SK-N-SH (cell line): ENCODE measurements around the gene TBKBP1. TPM values are rescaled to one million over a fixed set of nuclear protein-coding genes. Genes with fewer than 3 reads are reported as not detected.

Experiments used
- CTCF ChIA-PET: fragments of 300-600, 350-600 bp; formaldehyde crosslinking; extraction: SDS; loops from one replicate; lab custom pipeline; 2021; lab: Yijun Ruan, JAX
- POLR2A ChIA-PET: fragments of 350-600 bp; sonication (Branson Sonifier 250); formaldehyde crosslinking; extraction: SDS; loops from one replicate; lab custom pipeline; 2020; ENCODE audit warnings: antibody characterized with exemption, inconsistent platforms; lab: Yijun Ruan, JAX
- DNase-seq: peaks from one replicate; pipeline ENCODE4 v3.0.0; 2012
- H2AFZ ChIP-seq: fragments of 200-600 bp; sonication (generic); 2 replicates; pipeline ENCODE4 v1.8.1; 2016; ENCODE audit warnings: antibody characterized with exemption, mild to moderate bottlenecking, low read depth
- H3F3A ChIP-seq: fragments of 200-600 bp; sonication (generic); replicated peaks from 2 replicates; pipeline ENCODE3; 2016; ENCODE audit warnings: antibody characterized with exemption, mild to moderate bottlenecking; ENCODE audit not compliant: insufficient read depth
- H3K27ac ChIP-seq, 2 experiments: fragments of 200-500 bp in 1 of 2; fragments of 200-600 bp in 1 of 2; sonication (Bioruptor generic) in 1 of 2; sonication (generic), shearing (Covaris generic) in 1 of 2; 2 replicates each; pipeline versions ENCODE4 v1.5.1 to v1.6.1; 2014 to 2016; ENCODE audit warnings: low read depth in 2 of 2, inconsistent platforms in 1 of 2, low read length in 1 of 2, mild to moderate bottlenecking in 1 of 2, mixed read lengths in 1 of 2
- H3K27me3 ChIP-seq: fragments of 200-600 bp; sonication (generic), shearing (Covaris generic); 2 replicates; pipeline ENCODE4 v1.6.1; 2016; ENCODE audit warnings: mixed run types; ENCODE audit not compliant: insufficient read depth
- H3K36me3 ChIP-seq, 2 experiments: fragments of 200-500 bp in 1 of 2; fragments of 200-600 bp in 1 of 2; sonication (Bioruptor generic) in 1 of 2; sonication (generic) in 1 of 2; replicated peaks in 1 of 2; 2 replicates each; pipeline versions ENCODE3 to v1.5.1; 2014 to 2016; ENCODE audit warnings: low read length in 1 of 2, mild to moderate bottlenecking in 1 of 2; ENCODE audit not compliant: insufficient read depth in 2 of 2, control insufficient read depth in 1 of 2
- H3K4me1 ChIP-seq, 2 experiments: fragments of 200-500 bp in 1 of 2; fragments of 200-600 bp in 1 of 2; sonication (Bioruptor generic) in 1 of 2; sonication (generic), shearing (Covaris generic) in 1 of 2; 2 replicates each; pipeline versions ENCODE4 v1.5.1 to v1.6.1; 2014 to 2016; ENCODE audit warnings: low read depth in 1 of 2, low read length in 1 of 2, mixed run types in 1 of 2; ENCODE audit not compliant: insufficient read depth in 2 of 2, control insufficient read depth in 1 of 2
- H3K4me2 ChIP-seq: fragments of 200-600 bp; sonication (generic), shearing (Covaris generic); 2 replicates; pipeline ENCODE4 v1.6.1; 2017; ENCODE audit warnings: mixed run types
- H3K4me3 ChIP-seq, 2 experiments: fragments of 200-500 bp in 1 of 2; fragments of 200-600 bp in 1 of 2; sonication (Bioruptor generic) in 1 of 2; sonication (generic), shearing (Covaris generic) in 1 of 2; 2 replicates each; pipeline versions ENCODE4 v1.5.1 to v1.8.1; 2014 to 2016; ENCODE audit warnings: low read depth in 2 of 2, inconsistent platforms in 1 of 2, low read length in 1 of 2, mild to moderate bottlenecking in 1 of 2, mixed read lengths in 1 of 2, moderate library complexity in 1 of 2
- H3K79me2 ChIP-seq: fragments of 200-600 bp; sonication (generic); 2 replicates; pipeline ENCODE4 v1.8.1; 2017; ENCODE audit warnings: mild to moderate bottlenecking; ENCODE audit not compliant: insufficient read depth
- H3K9ac ChIP-seq: fragments of 200-600 bp; sonication (generic); 2 replicates; pipeline ENCODE4 v1.6.1; 2017; ENCODE audit warnings: mixed run types
- H3K9me2 ChIP-seq: fragments of 200-600 bp; sonication (generic); 2 replicates; pipeline ENCODE4 v1.6.1; 2017; ENCODE audit warnings: mixed run types
- H3K9me3 ChIP-seq: fragments of 200-600 bp; sonication (generic); 2 replicates; pipeline ENCODE4 v1.6.1; 2017; ENCODE audit warnings: mixed run types, mild to moderate bottlenecking, moderate library complexity
- H4K20me1 ChIP-seq: fragments of 200-600 bp; sonication (generic); 2 replicates; pipeline ENCODE4 v1.6.1; 2017; ENCODE audit warnings: mild to moderate bottlenecking, mixed run types; ENCODE audit not compliant: insufficient read depth
- CHD2 ChIP-seq: fragments of 150-350 bp; IDR thresholded peaks from 2 replicates; pipeline ENCODE4 v1.6.1; 2018; ENCODE audit warnings: low read length; ENCODE audit not compliant: partially characterized antibody
- CTCF ChIP-seq: fragments of 200-600 bp; sonication (generic); IDR thresholded peaks from 2 replicates; pipeline ENCODE4 v1.6.1; 2017; ENCODE audit warnings: antibody characterized with exemption, mild to moderate bottlenecking, moderate library complexity
- ELF1 ChIP-seq: IDR thresholded peaks from 2 replicates; pipeline ENCODE4 v1.4.0; 2012
- FOSL2 ChIP-seq: IDR thresholded peaks from 2 replicates; pipeline ENCODE4 v1.4.0; 2012; ENCODE audit warnings: low read depth, mild to moderate bottlenecking, moderate library complexity, borderline replicate concordance
- FOXM1 ChIP-seq: IDR thresholded peaks from 2 replicates; pipeline ENCODE4 v1.4.0; 2012; ENCODE audit warnings: low read depth, mild to moderate bottlenecking
- GABPA ChIP-seq: IDR thresholded peaks from 2 replicates; pipeline ENCODE4 v1.4.0; 2012; ENCODE audit warnings: low read depth, mild to moderate bottlenecking
- MEF2A ChIP-seq: IDR thresholded peaks from 2 replicates; pipeline ENCODE4 v1.4.0; 2012; ENCODE audit warnings: low read depth, borderline replicate concordance
- NRF1 ChIP-seq: IDR thresholded peaks from 2 replicates; pipeline ENCODE4 v1.6.1; 2012; ENCODE audit warnings: low read depth, mild to moderate bottlenecking, low read length
- POLR2AphosphoS5 ChIP-seq: IDR thresholded peaks from 2 replicates; pipeline ENCODE4 v1.6.1; 2012; ENCODE audit warnings: low read depth, low read length
- RXRA ChIP-seq: IDR thresholded peaks from 2 replicates; pipeline ENCODE4 v1.4.0; 2012; ENCODE audit warnings: low read depth, mild to moderate bottlenecking, borderline replicate concordance
- SMC3 ChIP-seq: IDR thresholded peaks from 2 replicates; pipeline ENCODE4 v1.6.1; 2012; ENCODE audit warnings: low read depth, low read length, improper control_type of control experiment
- ZBTB33 ChIP-seq: IDR thresholded peaks from 2 replicates; pipeline ENCODE4 v1.4.0; 2012; ENCODE audit warnings: low read depth, borderline replicate concordance
- WGBS: methylation state at CpG from one replicate; pipeline ENCODE4 v1.1.6; 2017; ENCODE audit warnings: low lambda C conversion rate; 5-methylcytosine and 5-hydroxymethylcytosine counted together
- polyA plus RNA-seq, 3 experiments: library from polyadenylated mRNA; depleted of rRNA; stranded (reverse); fragments of >200 nt; gene quantifications; 2 replicates each; pipeline ENCODE4 v1.2.3, GENCODE V29; 2012
- TF ChIP-seq, protein P1 (sequence below): IDR thresholded peaks from 2 replicates; pipeline ENCODE4 v1.4.0; 2012; ENCODE audit warnings: low read depth
- TF ChIP-seq, protein P2 (sequence below): IDR thresholded peaks from 2 replicates; pipeline ENCODE4 v1.6.1; 2012; ENCODE audit warnings: mild to moderate bottlenecking, low read depth, low read length, moderate library complexity

TBKBP1 gene
- polyA plus RNA-seq, 1 of the 3 experiments (the other 2 are of a cell fraction) = 14.4 TPM

- Histone ChIP-seq H3K79me2 (no peaks in the 10 kb centered on the region), H3K9me2 (no peaks in the 10 kb centered on the region), H3F3A (peaks cover 15% of the 10 kb centered on the region), H4K20me1 (peaks cover 25% of the 10 kb centered on the region; the same call in 1 of the 2 replicates), H3K4me2 (no peak overlapping the region), H3K36me3 (peaks cover 0 to 4% of the 10 kb centered on the region in 2 experiments), H3K4me3 (no peak overlapping the region), H3K9me3 (no peaks in the 10 kb centered on the region), H2AFZ (no peak overlapping the region), H3K27ac (no peak overlapping the region), H3K27me3 (peaks cover 67% of the 10 kb centered on the region), H3K9ac (no peak overlapping the region), H3K4me1 (peaks cover 0 to 24% of the 10 kb centered on the region in 2 experiments; a peak in 3 of 4 replicates)
- ChIA-PET CTCF (interaction anchor here (1.0 to 14.7 kb wide), 8 partner anchors 9 to 51 kb away, joined by 3 to 195 read pairs (median 6); partner anchors contain the start of genes TBKBP1 and TBX21), POLR2A (no interaction called here)
- 51% methylated on average over 10 of the region's 10 CpGs for WGBS
- TF ChIP-seq ZBTB33 (no peak), CTCF (no peak), RXRA (no peak), FOXM1 (no peak), SMC3 (no peak), POLR2AphosphoS5 (no peak), CHD2 (no peak), MEF2A (no peak)
- TF ChIP-seq, protein P1, sequence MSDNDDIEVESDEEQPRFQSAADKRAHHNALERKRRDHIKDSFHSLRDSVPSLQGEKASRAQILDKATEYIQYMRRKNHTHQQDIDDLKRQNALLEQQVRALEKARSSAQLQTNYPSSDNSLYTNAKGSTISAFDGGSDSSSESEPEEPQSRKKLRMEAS = no peak
- DNase-seq = no peak
Observed at GRCh38 chr17:47715669-47716325, 21.8 kb downstream of the TBKBP1 start.

DNA sequence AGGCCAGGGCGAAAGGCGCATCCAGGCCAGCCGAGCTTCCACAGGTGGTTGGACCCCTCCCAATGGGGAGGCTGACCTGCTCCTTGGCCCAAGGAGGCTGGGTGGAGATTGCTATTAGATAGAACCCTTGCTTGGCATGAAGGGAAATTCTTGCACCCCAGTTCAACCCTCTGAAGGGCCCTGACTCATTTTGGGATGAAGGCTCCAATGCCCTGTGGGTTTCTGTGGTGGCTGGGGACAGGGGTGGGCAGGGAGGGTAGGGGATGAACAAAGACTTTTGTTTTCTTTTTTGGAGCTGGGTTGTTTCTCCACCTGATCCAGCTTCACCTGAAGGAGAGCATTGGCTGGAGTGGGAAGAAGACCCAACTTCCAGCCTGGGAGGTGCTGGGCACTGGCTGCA, 22.4 kb downstream of the TBKBP1 start:
- H4K20me1 ChIP-seq = peaks cover 19% of the 10 kb centered on the region; the same call in 1 of the 2 replicates
- H2AFZ ChIP-seq = no peak overlapping the region
- CTCF ChIA-PET = interaction anchor here (1.0 to 14.7 kb wide), 8 partner anchors 9 to 51 kb away, joined by 3 to 195 read pairs (median 6); partner anchors contain the start of genes TBKBP1 and TBX21
- peaks cover 3 to 27% of the 10 kb centered on the region in 2 experiments; a peak in 3 of 4 replicates for H3K4me1 ChIP-seq
- H3K36me3 ChIP-seq = no peaks in the 10 kb centered on the region
- TF ChIP-seq NRF1 = no peak
- TF ChIP-seq GABPA = no peak
- no peak for TF ChIP-seq ZBTB33
- TF ChIP-seq, protein P2, sequence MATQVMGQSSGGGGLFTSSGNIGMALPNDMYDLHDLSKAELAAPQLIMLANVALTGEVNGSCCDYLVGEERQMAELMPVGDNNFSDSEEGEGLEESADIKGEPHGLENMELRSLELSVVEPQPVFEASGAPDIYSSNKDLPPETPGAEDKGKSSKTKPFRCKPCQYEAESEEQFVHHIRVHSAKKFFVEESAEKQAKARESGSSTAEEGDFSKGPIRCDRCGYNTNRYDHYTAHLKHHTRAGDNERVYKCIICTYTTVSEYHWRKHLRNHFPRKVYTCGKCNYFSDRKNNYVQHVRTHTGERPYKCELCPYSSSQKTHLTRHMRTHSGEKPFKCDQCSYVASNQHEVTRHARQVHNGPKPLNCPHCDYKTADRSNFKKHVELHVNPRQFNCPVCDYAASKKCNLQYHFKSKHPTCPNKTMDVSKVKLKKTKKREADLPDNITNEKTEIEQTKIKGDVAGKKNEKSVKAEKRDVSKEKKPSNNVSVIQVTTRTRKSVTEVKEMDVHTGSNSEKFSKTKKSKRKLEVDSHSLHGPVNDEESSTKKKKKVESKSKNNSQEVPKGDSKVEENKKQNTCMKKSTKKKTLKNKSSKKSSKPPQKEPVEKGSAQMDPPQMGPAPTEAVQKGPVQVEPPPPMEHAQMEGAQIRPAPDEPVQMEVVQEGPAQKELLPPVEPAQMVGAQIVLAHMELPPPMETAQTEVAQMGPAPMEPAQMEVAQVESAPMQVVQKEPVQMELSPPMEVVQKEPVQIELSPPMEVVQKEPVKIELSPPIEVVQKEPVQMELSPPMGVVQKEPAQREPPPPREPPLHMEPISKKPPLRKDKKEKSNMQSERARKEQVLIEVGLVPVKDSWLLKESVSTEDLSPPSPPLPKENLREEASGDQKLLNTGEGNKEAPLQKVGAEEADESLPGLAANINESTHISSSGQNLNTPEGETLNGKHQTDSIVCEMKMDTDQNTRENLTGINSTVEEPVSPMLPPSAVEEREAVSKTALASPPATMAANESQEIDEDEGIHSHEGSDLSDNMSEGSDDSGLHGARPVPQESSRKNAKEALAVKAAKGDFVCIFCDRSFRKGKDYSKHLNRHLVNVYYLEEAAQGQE = no peak
- no peak for TF ChIP-seq FOXM1
- TF ChIP-seq ELF1 = no peak
- TF ChIP-seq FOSL2 = no peak
- no peak for TF ChIP-seq MEF2A
- TF ChIP-seq, all 33 proteins: peak for 0
- H3K9me2 ChIP-seq = no peaks in the 10 kb centered on the region
- no peak overlapping the region for H3K9ac ChIP-seq
- no peak for DNase-seq
- H3K79me2 ChIP-seq = no peaks in the 10 kb centered on the region
- 90% methylated on average over 3 of the region's 3 CpGs for WGBS
- H3K27me3 ChIP-seq = peaks cover 67% of the 10 kb centered on the region
- H3F3A ChIP-seq = peaks cover 15% of the 10 kb centered on the region
- H3K4me2 ChIP-seq = no peak overlapping the region
- no peak overlapping the region for H3K4me3 ChIP-seq
- no peaks in the 10 kb centered on the region for H3K9me3 ChIP-seq
- POLR2A ChIA-PET = no interaction called here
- no peak overlapping the region for H3K27ac ChIP-seq
